Uterus (tissue), 4 donors: Measurements from ENCODE around the gene CLASRP. TPM values are rescaled to one million over a fixed set of nuclear protein-coding genes. Genes with fewer than 3 reads are reported as not detected.

Experiments used
- DNase-seq, 2 donors: peaks; one replicate each; pipeline ENCODE4 v3.0.0-alpha.2; 2019 to 2020
- H3K27ac ChIP-seq, 2 donors: fragments of 200-600 bp; sonication (generic); 1 replicate in 1 of 2; 2 replicates in 1 of 2; pipeline ENCODE4 v1.5.1; 2016 to 2018
- H3K27me3 ChIP-seq, 2 donors: fragments of 200-600 bp; sonication (generic); one replicate each; pipeline ENCODE4 v1.5.1; 2018 to 2019; ENCODE audit warnings: control low read depth in 1 of 2
- H3K36me3 ChIP-seq, 2 donors: fragments of 200-600 bp; sonication (generic); one replicate each; pipeline ENCODE4 v1.5.1; 2019; ENCODE audit warnings: control low read depth in 1 of 2
- H3K4me1 ChIP-seq, 2 donors: fragments of 200-600 bp; sonication (generic); one replicate each; pipeline ENCODE4 v1.5.1; 2018 to 2019; ENCODE audit warnings: control low read depth in 1 of 2
- H3K4me3 ChIP-seq, 2 donors: fragments of 200-600 bp; sonication (generic); 1 replicate in 1 of 2; 2 replicates in 1 of 2; pipeline ENCODE4 v1.5.1; 2018 to 2019; ENCODE audit warnings: mild to moderate bottlenecking in 1 of 2
- H3K9me3 ChIP-seq, 2 donors: fragments of 200-600 bp; sonication (generic); one replicate each; pipeline ENCODE4 v1.5.1; 2019; ENCODE audit warnings: control low read depth in 1 of 2
- CTCF ChIP-seq, 4 experiments: fragments of 200-600 bp in 2 of 4; fragments of 450-650 bp in 2 of 4; sonication (generic) in 2 of 4; IDR thresholded peaks; one replicate each; pipeline ENCODE4 v1.5.1; 2016 to 2019; ENCODE audit warnings: antibody characterized with exemption in 4 of 4, mild to moderate bottlenecking in 2 of 4, moderate library complexity in 1 of 4
- POLR2A ChIP-seq, 2 donors: fragments of 450-650 bp; IDR thresholded peaks; one replicate each; pipeline ENCODE4 v1.6.1; 2016; ENCODE audit warnings: antibody characterized with exemption in 2 of 2, mild to moderate bottlenecking in 1 of 2, moderate library complexity in 1 of 2
- intact Hi-C: fragments of 100-400 bp; cut with DNase I; formaldehyde crosslinking; loops from one replicate; pipeline ENCODE4 v1.15.1; 2023; ENCODE audit warnings: low total_unique reads
- total RNA-seq, 4 donors: library from RNA; depleted of rRNA in 3 of 4; stranded (reverse); fragments of >200 nt in 3 of 4; gene quantifications; one replicate each; pipeline versions ENCODE4 v1.1.0 to v1.2.4, GENCODE V29; 2014 to 2023
- donor health status: DM: yes; HTN: yes; CAD: no.

The CLASRP gene
- total RNA-seq, 4 donors from 2014 or later, result 36.6 to 107 (median 73.9) TPM

DNA sequence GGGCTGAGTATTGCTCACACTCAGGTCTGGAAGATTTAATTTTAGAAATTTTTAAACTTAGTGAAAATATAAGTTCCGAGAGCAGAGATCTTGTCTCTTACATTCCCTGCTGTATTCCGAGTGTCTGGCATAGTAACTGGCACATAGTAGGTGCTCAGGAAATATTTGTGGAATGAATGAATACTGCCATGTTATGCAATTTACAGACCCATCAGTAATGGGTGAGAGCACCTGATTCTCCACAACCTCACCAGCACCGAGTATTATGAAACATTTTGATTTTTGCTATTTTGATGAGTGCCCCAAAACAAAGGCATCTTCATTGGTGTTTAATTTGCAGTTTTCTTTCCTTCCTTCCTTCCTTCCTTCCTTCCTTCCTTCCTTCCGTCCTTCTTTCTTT lies 15.8 kb upstream of the CLASRP start:
- no peaks in the 10 kb centered on the region for H3K4me1 ChIP-seq
- no peaks in the 10 kb centered on the region for H3K36me3 ChIP-seq
- H3K4me3 ChIP-seq, result no peak overlapping the region
- TF ChIP-seq POLR2A (IDR thresholded peaks at IDR 0.05), result no peak
- TF ChIP-seq CTCF (IDR thresholded peaks at IDR 0.05), result no peak
- DNase-seq, result no peak
- H3K27ac ChIP-seq, result no peak overlapping the region
- intact Hi-C loops, result no loop called here
- H3K9me3 ChIP-seq, result no peaks in the 10 kb centered on the region
- H3K27me3 ChIP-seq, result no peaks in the 10 kb centered on the region

DNA sequence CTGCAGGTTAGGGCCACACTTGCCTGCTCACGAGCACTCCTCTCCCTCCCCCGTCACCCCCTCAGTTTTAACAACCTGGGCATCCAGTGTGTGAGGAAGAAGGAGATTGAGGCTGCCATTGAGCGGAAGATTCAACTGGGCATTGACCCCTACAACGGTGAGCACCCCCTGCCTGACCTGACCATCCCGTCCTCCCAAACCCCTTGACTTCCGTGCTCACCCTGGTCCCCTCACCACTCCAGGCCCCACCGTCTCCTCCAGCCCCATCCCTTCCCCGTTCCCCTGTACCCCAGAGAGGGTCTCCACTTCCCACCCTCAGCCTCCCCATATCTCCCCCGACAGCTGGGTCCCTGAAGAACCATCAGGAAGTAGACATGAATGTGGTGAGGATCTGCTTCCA lies 13.6 kb upstream of the CLASRP start:
- H3K27me3 ChIP-seq, result no peaks in the 10 kb centered on the region
- H3K27ac ChIP-seq, result no peak overlapping the region
- DNase-seq, result no peak
- H3K4me3 ChIP-seq, result no peak overlapping the region
- H3K4me1 ChIP-seq, result no peaks in the 10 kb centered on the region
- intact Hi-C loops, result no loop called here
- no peaks in the 10 kb centered on the region for H3K36me3 ChIP-seq
- TF ChIP-seq CTCF (IDR thresholded peaks at IDR 0.05) (no peak), POLR2A (IDR thresholded peaks at IDR 0.05) (no peak)
- no peaks in the 10 kb centered on the region for H3K9me3 ChIP-seq

DNA sequence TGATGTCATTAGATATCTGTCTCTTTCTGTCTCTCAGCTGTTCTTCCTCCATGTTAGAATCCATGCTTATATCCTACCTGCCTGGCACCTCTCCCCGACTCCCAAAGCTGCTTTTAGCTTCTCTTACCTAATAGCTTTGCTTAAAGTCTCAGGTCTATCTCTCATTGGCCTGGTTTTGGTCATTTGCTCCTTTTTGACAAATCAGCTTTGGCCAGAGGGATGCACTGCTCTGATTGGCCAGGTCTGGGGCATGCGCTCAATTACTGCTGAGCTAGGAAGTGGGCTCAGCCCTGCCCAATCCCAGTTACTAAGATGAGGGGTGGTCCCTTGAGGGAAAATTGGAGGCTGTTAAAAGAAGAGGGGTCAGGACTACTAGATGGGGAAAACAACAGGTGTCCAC lies 11.5 kb upstream of the CLASRP start:
- H3K27me3 ChIP-seq, result no peaks in the 10 kb centered on the region
- no peaks in the 10 kb centered on the region for H3K4me1 ChIP-seq
- no peak for DNase-seq
- intact Hi-C loops, result no loop called here
- TF ChIP-seq POLR2A (IDR thresholded peaks at IDR 0.05), result no peak
- TF ChIP-seq CTCF (IDR thresholded peaks at IDR 0.05), result no peak
- no peaks in the 10 kb centered on the region for H3K9me3 ChIP-seq
- H3K27ac ChIP-seq, result no peak overlapping the region
- H3K36me3 ChIP-seq, result no peaks in the 10 kb centered on the region
- no peak overlapping the region for H3K4me3 ChIP-seq

DNA sequence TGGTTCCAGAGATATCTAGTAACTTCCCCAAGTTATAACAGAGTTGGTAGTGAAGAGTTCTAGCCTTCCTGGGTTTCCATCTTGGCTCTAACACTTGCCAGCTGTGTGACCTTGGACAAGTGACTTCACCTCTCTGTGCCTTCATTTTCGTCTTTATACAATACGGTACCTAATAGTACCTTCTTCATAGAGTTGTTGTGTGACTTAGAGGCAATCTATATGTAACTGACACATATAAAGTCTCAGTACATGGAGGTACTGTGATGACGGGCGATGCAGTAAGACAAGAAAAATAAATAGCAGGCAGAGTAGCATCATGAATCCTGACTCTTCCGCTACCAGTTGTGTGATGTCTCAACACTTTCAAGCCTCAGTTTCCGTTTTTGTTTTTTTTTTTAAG lies 8.0 kb upstream of the CLASRP start:
- Histone ChIP-seq H3K27ac (no peak overlapping the region), H3K27me3 (no peaks in the 10 kb centered on the region), H3K4me1 (no peaks in the 10 kb centered on the region), H3K9me3 (no peaks in the 10 kb centered on the region), H3K36me3 (no peaks in the 10 kb centered on the region), H3K4me3 (no peak overlapping the region)
- TF ChIP-seq CTCF (IDR thresholded peaks at IDR 0.05) (no peak), POLR2A (IDR thresholded peaks at IDR 0.05) (no peak)
- DNase-seq, result no peak
- intact Hi-C loops, result no loop called here

- no peaks in the 10 kb centered on the region for H3K9me3 ChIP-seq
- no peaks in the 10 kb centered on the region for H3K4me1 ChIP-seq
- intact Hi-C loops, result no loop called here
- no peak overlapping the region for H3K4me3 ChIP-seq
- DNase-seq, result no peak
- H3K27me3 ChIP-seq, result no peaks in the 10 kb centered on the region
- TF ChIP-seq POLR2A (IDR thresholded peaks at IDR 0.05) (no peak), CTCF (IDR thresholded peaks at IDR 0.05) (no peak)
- no peaks in the 10 kb centered on the region for H3K36me3 ChIP-seq
- H3K27ac ChIP-seq, result no peak overlapping the region
These were observed 6.4 kb upstream of the CLASRP start for GRCh38 chr19:45032421-45032820.
